Erythroblast (primary cell): ENCODE measurements around the gene MPHOSPH10.
"Not testable (repeated sequence)": the region's sequence is repeated elsewhere in the genome, so short reads cannot be mapped to it uniquely, and the experiment has no call there.

ENCODE experiments used
- DNase-seq, 2 experiments: peaks; one replicate each; lab custom pipeline; 2025; lab: John Stamatoyannopoulos, UW
- GATA1 ChIP-seq: IDR thresholded peaks from 2 replicates; pipeline ENCODE4 v1.6.1; 2011; ENCODE audit warnings: low read depth, mild to moderate bottlenecking, control low read depth, low read length, moderate library complexity
- POLR2A ChIP-seq: IDR thresholded peaks from 2 replicates; pipeline ENCODE4 v1.6.1; 2011; ENCODE audit warnings: mild to moderate bottlenecking, low read length

MPHOSPH10 gene

DNA sequence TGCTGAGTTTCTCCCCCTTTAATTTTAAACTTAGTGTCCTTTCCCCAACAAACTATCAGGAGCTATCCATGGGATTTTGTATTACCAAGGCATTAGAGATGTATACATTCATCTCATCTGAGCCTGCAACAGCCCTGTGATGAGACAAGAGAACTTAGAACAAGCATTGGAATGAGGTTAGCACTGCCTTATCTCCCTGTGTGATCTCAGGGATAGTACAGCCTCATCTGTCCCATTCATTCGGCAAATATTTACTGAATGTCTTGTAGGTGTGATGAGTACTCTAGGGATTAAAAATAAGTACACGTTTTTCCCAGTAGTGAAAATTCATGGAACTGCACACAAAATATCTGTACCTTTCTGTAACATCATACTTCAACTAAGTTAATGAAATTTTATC is 50.9 kb downstream of the MPHOSPH10 start:
- DNase-seq: no peak
- TF ChIP-seq GATA1 (no peak), POLR2A (no peak)

DNA sequence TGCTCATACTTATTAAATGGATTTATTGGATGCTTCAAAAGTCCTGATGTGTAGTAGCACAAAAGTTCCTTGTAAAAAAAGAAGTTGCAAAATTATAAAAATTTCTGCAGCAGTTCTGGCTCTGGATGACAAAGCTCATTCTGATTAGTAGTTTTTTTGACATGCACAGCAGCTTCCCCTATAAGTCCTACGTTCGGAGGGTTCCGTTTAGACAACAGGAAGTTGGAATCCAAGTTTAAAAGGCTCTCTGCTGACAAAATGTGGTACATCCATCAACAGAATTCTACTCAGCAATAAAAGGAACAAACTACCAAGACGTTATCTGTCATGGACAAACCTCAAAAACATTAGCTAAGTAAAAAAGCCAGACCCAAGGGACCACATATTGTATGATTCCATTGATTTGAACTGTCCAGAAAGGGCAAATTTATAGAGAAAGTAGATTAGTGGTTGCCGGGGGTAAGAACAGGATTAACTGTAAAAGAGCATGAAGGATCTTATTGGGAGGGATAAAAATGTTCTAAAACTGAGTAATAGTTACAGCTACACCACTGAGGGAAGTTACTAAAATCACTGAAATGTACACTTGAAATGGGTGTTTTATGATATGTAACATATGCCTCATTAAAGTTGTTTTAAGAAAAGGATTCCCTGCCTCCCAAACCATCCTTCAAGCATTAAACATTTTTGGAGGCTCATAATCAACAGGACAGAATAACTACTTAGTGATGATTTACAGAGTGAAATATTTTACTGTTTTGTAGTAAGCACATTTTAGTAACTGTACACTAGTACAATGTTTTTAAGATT is 53.1 kb downstream of the MPHOSPH10 start:
- DNase-seq: not testable (repeated sequence)

DNA sequence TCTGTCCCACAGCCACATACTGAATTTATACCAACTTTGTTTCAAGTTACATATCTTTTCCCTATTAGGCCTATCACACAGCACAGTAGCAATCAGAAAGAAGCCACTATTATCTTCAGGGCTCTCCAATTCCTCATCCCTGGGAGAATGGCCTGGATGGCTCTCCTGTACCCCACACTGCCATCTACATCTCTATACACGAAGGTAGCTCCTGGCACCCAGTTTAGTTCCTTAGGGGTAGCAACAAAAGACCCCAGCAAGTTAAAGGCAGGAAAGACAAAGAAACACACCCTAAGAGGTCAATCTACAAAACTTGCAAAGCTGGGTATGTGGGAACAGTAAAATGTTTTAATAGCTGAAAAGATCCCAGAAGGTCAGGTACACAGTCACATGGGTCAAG is 56.5 kb downstream of the MPHOSPH10 start:
- TF ChIP-seq POLR2A: no peak
- no peak for TF ChIP-seq GATA1
- no peak for DNase-seq

DNA sequence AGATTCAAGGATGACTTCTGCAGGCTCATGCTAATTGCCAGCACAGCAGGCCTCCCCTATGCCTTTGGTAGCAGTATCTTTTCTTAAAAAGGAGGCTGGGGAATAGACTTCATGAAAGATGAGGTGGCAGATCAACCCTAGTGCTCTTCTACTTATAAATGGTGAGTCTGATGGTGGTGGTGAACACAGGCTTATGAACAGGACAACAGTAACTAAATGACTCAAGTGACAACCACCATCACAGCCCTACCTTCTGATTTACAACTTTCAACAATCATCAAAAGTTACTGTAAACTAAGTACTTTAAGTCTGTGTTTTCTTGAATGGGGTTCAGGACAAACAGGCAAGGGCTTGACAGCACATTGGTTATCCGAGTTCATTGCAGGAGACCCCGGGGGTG is 57.2 kb downstream of the MPHOSPH10 start:
- DNase-seq: no peak
- TF ChIP-seq GATA1 (no peak), POLR2A (no peak)

DNA sequence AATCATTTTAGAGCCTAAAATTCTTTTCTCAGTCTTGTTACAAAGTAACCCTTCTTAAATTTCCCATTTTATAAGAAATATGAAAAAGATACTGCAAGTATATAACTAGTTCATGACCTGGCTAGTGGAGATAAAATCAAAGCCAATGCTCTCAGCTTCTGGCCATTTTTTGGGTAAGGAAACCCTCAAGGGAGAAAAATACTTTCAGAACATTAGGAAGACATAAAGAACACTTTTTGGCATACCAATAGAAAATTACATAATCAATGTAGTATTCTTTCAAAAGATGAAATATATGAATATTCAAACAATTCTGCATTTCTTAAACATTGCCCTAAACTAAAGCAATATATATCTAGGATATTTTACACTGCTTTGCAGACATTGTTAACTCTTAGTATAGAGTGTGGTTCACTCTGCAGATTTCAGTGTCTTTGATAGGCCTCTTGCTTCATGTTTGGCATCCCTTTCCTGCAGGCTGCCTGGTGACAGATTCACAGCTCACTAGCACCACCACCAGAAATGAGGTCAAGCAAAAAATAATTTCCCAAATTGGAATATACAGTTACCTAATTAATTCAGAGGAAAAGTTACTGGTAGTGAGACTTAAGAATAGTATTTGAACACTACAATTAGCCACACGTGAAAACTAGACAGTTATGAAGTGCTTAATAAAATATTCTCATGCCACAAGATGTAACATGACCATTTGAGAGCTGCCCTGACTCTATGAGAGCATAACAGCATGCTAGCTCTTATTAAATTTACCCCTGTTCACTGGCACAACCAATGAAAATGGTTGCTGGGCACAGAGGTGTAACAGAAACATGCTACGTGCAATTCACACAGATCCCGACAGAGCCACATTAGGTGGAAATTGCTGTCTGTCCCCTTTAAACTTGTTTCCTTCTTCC is 60.5 kb downstream of the MPHOSPH10 start:
- TF ChIP-seq POLR2A (no peak), GATA1 (no peak)
- DNase-seq: peak; percentile 8 to 10

DNA sequence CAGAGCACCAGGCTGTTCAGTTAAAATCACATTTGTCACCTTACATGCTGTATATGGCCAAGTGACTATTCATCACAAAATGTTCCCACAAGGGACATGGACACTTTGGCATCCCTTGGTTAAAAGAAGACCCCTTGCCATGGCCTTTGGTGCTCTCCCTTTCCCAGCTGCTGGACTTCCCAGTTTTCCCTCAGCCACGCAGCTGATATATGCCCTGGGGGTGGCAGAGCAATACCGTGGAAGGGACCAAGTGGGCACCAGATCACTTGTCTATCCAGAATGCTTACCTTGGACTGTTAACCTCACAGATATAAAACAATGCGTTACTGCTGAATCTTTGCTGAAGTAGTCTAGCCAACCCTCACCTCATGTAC is 61.1 kb downstream of the MPHOSPH10 start:
- DNase-seq: no peak
- TF ChIP-seq GATA1: no peak
- no peak for TF ChIP-seq POLR2A
